T-helper 22 cell (primary cell): ENCODE results near the gene SGO1.

Experiments used
- DNase-seq: peaks from one replicate; pipeline ENCODE4 v3.0.0-alpha.2; 2020; ENCODE audit warnings: low read depth

SGO1 gene

DNA sequence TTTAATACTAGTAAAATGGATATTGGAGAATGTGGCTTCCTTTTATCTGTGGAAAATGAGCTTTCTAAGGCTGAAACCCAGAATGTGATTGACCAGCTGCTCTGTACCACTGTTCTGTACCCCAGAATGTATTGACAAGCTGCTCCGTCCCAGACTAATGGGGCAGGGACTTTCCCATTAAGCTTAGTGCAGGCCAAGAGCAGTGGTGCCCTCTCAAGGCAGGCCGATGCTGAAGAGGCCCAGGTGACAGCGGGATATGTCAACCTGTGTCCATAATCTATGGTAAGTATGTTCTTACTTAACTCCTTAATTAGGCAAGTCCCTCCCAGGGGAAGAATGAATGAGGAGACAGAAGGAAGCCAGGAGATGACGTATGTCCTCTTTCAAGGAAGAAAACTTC lies 31.1 kb downstream of the SGO1 start:
- no peak for DNase-seq

DNA sequence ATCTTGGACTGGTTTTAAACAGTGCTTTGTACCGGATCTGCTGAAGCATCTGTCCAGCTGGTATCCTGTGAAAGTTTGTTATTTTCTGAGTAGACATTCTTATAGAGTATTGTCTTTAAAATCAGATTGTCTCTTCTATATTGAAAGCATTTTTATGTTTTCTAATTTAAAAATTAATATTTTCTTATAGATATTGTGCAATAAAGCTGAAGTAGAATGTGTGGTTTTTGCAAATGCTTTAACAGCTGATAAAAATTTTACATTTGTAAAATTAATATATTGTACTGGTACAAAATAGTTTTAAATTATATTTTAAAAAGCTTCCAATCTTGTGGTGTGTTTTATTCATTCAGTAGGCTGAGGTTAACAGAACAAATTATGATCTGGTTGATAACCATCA lies 31.9 kb downstream of the SGO1 start:
- DNase-seq: no peak

DNA sequence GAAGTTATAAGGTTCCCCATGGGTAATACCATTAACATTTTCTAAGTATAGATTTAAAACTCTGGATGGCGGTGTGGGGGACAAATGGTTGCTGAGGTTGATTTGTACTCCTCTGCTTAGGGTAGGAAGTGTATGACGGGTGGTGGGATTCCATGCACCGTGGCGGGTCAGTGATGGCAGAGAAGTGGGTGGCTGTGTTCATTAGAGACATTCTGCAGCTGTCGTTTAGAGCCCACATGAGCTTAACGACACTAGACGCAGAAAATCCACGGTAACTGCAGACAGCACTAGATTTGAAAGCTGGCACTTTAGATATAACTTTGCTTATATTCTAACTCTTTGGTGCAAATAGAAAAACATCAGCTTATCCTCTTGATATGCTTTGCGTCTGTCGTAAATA lies 37.5 kb downstream of the SGO1 start:
- no peak for DNase-seq

DNA sequence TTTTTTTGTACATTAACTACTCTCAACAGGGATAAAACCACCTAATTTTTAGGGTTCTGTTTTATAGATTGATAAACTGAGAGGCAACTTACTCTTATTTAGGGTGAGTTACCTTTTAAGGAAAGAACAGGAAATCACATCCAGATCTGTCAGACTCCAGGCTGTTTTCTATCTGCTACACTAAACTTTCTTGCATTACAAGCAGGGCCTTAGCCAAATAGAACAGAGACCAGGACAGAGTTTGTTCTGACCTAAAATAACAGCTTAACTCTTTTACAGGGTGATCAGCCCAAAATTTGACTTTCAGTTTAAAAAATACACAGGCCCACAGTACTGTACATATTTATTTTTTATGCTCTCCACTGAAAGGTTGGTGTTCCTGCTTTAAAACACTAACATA lies 38.6 kb downstream of the SGO1 start:
- no peak for DNase-seq

DNA sequence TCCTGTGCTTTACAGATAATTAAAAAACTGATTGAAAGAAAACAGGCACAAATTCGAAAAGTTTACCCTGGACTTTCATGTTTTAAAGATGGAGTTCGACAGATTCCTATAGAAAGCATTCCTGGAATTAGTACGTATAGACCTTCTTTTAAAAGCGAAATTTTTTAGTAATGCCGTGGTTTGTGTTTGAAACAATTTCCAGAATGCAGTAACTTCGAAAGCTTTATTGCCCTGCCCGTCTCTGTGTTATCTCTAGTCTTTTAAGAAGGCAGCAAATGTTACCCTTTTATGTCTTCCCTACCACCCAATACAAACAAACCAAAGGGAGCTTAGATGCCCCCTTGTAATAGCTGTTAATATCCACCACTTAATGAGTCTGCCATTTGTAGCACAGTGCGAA lies 39.7 kb downstream of the SGO1 start:
- no peak for DNase-seq

DNA sequence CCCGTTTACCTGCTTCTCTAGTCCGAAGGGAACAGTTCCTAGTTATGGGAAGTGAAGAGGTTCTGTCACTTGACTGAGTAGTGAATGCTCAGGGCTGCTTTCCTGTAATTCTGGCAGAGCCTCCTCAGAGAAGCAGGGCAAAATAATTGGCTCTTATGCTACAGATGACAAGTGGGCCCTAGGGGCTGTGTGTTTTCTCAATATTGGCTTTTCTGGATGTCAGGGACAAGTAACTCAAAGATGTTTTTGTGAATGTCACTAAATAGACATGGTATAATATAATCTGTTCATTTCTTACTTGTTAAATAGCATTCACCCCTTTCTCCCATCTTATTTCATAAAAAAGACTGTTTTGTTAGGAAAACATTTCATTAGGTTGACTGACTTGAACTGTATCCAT lies 40.1 kb downstream of the SGO1 start:
- no peak for DNase-seq

DNA sequence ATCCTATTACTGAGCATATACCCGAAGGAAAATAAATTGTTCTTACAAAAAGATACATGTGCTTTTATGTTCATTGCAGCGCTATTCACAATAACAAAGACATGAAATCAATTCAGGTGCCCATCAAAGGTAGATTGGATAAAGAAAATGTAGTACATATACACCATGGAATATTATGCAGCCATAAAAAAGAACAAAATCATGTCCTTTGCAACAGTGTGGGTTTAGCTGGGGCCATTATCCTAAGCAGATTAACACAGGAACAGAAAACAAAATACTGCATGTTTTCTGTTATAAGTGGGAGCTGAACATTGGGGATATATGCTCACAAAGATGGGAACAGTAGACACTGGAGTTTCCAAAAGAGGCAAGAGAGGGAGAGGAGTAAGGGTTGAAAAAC lies 42.5 kb downstream of the SGO1 start:
- DNase-seq: no peak

DNA sequence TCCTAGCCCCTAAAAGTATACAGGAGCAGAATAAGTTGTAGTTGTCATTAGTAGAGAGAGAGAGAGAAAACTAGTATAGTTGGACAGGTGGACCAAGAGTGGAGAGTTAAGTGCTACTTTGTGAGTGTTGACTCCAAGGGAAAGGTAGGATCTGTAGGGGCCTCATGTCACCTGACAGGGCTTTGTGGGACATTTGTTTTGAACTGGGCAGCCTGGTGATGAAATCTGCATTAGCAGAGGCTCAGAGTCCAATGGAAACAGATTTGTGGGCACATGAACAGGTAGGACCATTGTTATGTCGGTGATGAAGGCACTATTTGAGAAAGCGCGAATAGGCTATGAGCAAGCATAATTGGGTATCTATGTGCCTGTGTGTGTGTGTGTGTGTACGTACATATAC lies 43.5 kb downstream of the SGO1 start:
- DNase-seq: no peak

DNA sequence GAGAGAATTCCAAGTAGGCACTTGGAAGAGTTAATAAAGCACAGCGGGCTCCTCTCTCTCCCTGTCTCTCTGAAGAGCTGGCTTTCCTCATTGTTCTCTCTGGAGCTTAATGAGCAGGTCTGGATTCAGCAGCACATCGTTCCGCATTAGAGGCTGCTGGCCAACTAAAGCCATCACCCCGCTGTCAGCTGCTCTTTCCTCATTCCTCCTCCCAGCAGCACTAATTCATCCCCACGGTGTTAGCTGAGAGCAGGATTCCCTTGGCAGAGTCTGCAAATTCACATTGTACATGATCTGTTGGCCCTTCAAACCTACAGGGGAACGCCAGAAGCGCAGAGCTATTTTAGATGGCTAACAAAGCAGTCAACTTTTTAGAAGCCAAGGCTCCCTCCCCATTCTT lies 44.2 kb downstream of the SGO1 start:
- no peak for DNase-seq

DNA sequence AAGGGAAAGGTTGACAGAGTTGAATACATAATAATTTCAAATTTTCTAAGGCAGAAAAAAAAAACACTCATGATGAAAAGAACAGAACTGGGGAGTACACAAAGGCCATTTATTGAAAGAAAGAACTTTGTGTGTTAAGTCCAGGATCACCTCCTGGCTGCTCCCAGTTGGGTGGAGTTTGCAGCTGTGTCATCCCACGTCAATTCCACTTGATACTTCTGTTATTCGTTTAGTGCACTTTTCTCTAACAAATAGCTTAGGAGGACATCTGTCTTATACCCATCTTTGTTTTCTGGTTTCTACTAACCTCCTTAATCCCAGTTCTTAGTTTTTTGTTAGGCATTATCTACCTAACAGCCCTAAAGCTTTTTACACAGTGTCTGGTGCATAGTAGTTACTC lies 44.7 kb downstream of the SGO1 start:
- DNase-seq: no peak

DNA sequence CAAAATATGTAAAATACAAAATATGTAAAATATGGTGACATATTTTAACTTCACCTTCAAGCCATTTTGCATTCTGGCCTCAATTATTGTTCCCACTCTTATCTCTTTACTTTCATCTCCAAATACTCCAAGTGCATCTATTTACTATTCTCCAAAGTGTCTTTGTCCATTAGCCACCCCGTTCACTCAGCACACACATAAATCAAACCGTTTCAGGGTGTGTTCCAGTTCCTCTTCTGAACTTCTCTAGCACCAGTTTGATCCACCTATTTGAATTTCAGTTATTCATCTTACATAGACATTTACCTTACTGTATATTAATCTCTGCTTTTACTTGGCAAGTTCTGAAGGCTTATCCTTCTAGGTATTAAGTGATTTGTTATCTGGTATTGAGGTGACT lies 45.1 kb downstream of the SGO1 start:
- DNase-seq: no peak

DNA sequence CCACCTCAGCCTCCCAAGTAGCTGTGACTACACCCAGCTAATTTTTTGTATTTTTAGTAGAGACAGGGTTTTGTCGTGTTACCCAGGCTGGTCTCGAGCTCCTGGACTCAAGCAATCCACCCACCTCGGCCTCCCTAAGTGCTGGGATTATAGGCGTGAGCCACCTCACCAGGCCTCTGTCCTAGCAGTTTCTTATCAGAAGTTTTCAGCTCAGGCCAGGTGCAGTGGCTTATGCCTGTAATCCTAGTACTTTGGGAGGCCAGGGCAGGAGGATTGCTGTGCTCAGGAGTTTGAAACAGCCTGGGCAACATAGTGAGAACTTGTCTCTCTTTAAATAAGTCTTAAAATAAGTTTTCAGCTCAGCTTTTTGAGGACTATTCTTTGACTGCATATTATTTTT lies 48.4 kb downstream of the SGO1 start:
- DNase-seq: no peak

DNA sequence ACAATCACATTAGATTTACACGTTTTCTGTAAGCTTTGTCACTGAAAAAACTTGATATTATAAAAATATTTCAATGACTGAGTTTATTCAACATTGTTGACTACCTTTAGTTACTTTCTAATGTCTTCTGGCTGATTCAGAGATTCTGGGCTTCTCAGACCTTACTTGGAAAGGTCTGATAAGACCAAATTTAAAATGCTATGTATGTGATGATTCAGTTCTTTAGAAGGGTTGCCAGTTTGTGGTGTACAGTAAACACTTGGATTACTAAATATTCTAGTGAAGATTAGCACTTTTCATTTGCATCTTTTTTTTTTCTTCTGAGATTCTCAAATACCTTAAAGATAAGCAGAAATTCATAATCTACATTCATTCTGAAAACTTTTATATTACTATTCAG lies 49.8 kb downstream of the SGO1 start:
- DNase-seq: no peak

DNA sequence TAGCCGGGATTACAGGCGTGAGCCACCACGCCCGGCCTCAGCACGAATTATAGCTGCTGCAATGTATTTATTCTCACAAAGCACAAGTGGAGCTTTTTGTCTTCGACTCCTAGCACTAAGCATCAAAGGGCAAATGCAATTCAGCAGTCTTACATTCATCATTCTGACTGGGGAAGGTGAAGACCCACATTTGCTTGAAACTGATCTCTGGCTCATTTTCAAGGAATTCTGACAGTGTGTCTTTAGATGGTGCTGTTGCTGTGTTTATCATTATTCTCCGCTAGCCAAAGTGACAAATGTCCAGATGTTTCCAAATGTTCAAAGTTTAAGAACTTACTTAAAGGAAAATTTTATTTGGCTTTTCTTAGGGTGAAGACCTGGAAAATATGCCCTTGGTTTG lies 55.9 kb downstream of the SGO1 start:
- no peak for DNase-seq

DNA sequence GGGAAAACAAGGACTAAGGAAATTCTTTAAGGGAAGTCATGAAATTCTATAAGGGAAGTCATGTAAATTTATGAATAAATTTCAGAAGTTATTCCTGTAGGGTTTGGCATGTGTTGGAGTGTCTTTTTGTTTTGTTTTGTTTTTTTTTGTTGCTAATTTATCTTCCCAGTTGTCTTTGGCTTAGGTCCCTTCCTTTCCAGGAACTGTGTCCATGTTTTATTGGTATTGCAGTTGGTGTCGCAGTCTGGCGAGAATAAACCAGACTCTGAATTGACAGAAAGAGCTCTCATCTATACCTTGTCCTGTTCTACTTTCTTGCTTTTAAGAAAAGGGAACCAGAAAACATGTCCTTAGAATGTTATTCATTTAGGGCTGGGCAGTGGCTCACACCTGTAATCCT lies 57.6 kb downstream of the SGO1 start:
- no peak for DNase-seq

DNA sequence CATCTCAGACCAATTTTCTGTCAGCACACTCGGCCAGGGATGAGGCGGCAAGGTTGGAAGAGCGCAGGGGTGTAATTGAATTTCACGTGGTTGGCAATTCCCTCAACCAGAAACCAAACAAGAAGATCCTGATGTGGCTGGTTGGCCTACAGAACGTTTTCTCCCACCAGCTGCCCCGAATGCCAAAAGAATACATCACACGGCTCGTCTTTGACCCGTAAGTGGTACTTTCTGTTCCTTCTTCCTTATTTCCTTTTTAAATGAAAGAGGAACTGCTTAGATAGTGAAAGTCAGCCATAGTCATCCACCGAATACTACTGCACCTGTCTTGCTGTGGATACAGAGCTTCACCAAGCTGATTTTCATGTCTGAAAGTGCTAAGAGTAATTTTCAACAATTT lies 60.1 kb downstream of the SGO1 start:
- no peak for DNase-seq

DNA sequence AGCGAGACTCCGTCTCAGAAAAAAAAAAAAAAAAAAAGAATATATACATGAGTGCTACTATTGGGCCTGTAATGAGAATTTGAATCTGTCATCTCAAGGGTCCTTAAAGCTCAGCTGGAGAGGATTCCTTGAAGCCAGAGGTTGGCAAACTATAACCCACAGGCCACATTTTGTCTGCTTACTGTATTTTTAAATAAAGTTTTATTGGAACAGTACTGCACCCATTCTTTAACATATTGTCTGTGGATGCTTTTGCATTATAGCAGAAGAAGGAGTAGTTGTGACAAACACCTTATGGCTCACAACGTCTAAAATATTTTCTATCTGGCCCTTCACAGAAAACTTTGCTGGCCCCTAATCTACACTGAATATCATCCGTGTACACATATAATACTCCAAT lies 60.7 kb downstream of the SGO1 start:
- no peak for DNase-seq

DNA sequence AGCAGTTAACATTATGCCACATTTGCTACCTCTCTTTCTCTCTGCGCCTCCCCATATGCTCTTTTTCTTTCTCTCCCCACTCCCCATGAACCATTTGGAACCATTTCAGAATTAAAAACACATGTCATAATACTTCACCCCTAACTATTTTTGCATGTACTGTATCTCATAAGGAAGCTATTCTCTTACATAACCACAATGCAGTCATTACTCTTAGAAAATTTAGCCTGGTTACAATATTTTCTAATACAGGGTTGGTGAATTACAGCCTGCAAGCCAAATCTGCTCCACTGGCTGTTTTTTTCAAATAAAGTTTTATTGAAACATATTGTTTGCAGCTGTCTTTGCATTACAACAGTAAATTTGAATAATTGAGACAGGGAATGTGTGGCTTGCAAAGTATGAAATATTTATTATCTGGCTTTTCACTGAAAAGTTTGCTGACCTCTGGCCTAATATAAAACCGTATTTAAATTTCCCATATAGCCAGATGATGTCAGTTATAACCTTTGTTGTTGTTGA lies 62.8 kb downstream of the SGO1 start:
- no peak for DNase-seq

DNA sequence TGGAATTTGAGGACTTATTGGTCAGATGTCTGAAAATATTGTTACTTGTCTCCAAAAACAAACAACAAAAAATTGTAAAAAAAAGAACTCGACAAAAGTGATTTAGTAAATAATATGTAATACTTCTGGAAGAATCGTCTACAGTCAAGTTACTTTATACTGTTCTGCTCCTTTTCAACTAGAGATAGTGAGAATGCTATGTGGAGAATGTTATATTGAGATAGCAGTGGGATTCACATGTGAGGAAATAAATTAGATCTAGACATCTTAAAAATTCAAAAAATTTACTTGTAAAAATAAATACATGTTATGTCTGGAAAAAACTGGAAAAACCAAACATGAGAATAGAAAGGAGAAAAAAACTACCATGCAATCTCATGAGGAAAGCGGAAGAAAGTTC lies 64.9 kb downstream of the SGO1 start:
- no peak for DNase-seq
